HT-29 (cell line): ENCODE results near the gene CCL15. TPM values are rescaled to one million over a fixed set of nuclear protein-coding genes. Genes with fewer than 3 reads are reported as not detected.
A peak's percentile ranks its signal among the peaks of the same experiment; 100 is the strongest.
"Not testable (repeated sequence)": the region's sequence is repeated elsewhere in the genome, so short reads cannot be mapped to it uniquely, and the experiment has no call there.

ENCODE experiments used
- DNase-seq: peaks from one replicate; pipeline ENCODE4 v3.0.0-alpha.2; 2015; ENCODE audit warnings: low spot score
- total RNA-seq: library from RNA; depleted of rRNA; stranded (reverse); fragments of >200 nt; shearing (Covaris generic); gene quantifications from 2 replicates; pipeline ENCODE4 v1.2.3, GENCODE V29; 2014; rRNA removed

The CCL15 gene
- 6.1 and 8.4 TPM in 2 replicates for total RNA-seq

DNA sequence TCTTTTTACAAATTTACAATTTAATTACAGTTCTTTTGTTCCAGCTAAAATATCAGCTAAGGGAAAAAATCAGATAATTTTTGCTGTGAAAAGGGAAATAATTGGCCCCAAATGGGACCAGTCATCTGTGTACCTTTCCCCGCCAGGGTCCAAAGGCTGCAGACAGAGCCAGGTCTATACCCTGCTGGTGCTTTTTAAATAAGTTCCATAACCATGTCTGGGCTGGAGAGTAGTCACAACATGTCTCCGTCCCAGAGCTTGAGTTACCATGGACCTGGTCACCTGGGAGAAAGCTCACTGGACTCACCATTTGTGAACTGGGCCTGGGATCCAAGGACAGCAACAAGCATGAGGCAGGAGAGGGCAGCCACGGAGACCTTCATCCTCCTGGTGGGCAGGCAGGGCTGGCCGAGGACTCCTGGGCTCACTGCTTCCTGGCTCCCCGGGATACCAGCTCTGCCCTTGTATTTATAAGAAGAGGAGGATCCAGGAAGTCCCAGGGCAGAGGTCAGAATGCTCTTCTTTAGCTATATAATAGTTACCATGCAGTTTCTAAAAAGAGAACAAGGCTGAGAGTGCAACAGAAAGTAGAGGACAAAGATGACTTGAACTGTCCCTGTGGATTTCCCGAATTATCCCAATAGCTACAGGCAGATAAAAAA is at the start of gene CCL15:
Gene CCL15, minus strand, starts transcription at position 444 of the 662 bp plus-strand sequence. Its CDS starts 61 bp downstream, at position 383.
- peak; percentile 78 for DNase-seq

GRCh38 chr17:36049643-36050042 is 48.3 kb upstream of the CCL15 start:
- no peak for DNase-seq

DNA sequence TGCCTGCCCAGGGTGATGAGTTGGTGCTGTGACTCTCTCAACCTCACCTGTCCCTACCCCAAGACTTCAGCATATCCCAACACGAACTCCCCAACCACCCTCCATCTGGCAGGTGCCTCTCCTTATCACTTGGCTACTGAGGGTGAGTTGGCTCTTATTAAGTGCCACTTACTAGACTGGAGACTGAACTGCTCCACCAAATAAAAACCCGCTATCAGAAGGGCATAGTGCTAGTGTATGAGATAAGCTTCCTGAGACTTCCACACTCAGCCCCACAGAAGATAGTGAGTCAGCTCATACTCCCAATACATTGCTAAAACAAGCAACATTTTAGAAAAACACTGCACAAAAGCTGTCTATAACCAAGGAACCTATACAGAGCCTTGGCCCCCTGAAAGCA is 46.7 kb upstream of the CCL15 start:
- DNase-seq = no peak

DNA sequence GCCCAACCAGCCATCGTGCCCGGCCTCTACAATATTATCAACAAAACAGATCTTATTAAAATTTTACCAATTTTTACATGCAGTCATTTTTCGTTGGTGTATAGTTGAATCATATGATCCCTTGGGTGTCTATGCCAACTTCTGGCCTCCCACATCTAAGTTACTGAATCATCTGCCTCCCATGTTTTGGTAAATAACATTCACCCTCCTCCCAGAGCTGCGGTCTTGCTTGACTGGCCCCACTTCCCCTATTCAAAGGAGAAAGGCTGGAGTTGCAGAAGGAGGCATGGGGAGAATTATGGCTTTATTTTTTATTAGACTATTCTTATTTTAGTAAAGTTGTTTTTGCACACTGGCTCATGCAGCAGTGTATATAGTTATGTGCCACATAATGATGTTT is 34.9 kb upstream of the CCL15 start:
- DNase-seq = no peak

DNA sequence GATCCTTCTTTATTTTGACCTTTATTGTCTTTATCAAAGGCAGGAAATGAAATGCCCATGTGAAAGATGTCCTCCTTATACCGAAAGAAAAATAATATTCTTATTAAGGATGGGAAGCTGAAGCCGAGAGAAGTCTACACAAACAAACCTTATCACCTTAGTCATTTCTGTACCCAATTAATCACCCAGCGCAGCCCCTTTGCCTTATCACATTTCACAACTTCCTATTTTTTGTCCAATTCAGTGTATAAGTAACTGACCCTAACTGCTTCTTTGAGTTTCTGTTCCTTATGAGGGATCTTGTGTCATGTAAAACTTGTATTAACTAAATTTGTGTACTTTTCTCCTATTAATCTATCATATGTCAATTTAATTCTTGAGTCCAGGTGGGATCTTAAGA is 32.8 kb upstream of the CCL15 start:
- no peak for DNase-seq

DNA sequence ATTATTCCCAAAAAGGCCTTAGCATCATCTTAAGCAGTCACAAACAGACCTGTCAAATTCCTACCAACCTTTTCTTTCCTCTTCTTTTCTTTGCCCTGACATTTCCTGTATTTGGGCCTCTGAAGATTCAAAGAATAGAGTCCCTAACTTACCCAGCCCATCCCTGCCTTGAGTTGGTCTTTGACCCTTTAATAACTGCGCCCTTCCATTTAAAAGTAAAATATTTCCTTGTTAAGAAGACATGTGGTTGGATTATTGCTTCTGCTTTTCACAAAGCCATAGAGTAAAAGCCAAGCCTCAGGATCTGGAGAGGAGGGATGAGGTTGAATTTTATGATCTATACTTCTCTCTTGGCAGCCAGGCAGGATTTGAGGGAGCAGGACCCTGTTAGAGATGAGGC is 29.6 kb upstream of the CCL15 start:
- no peak for DNase-seq

DNA sequence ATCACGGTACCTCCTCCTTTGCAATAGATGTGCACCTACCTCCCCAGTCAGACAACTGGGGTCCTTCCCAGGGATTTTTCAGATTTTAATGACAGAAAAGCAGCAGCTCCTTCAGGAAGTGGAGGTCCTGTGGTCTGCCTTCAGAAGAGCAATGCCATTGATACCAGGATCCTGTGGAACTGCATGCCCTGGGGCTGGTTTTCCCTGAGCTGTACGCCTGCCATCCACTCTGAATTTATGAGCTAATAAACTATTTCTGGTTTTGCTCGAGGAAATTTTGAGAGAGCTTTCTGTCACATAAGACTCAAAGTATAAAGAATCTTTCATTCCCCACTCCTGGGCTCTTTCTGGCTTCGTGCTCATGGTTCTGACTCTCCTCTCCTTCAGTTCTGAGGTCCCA is 26.4 kb upstream of the CCL15 start:
- no peak for DNase-seq

DNA sequence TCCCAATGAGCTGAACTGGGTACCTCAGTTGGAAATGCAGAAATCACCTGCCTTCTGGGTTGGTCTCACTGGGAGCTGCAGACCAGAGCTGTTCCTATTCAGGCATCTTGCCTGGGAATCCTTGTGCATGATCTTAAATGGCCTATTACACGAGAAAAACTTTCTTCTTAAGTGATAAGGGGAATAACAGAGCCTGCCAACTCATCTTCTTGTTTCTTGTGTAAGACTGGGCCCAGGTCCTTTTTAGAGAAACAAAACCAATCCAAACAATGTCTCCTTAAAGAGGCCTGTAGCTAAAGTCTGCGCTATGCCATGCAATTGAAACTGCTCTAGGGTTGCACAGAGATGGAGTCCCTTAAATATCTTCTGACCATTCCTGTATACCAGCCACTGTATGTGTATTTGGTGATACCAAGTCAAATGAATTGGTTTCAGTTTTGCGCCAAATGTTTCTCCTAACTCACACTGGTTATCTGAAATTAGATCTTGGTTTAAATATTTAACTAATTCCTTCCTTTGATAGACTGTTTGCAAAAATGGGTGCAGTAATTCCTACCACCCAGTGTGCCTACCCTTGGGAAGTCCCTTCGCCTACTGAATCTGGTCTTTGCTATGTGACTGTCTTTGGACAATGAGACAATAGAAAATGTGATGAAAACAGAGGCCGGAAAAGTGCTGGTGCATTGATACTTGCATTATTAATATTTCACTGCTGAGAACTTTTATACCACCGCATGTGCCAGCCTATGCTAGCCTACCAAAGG is 22.9 kb upstream of the CCL15 start:
- no peak for DNase-seq

GRCh38 chr17:36019423-36019822 is 18.1 kb upstream of the CCL15 start:
- DNase-seq = no peak

- DNase-seq = no peak
Measured at GRCh38 chr17:36017799-36018198, 16.4 kb upstream of the CCL15 start, which contains the start of gene CCL23. TSS of gene CCL23 (minus strand) at chr17:36017972. CDS start at chr17:36017897, 75 bp downstream.

GRCh38 chr17:36016555-36016954 is 15.2 kb upstream of the CCL15 start:
- DNase-seq = no peak

GRCh38 chr17:36015895-36016294 is 14.5 kb upstream of the CCL15 start:
- DNase-seq = not testable (repeated sequence)

DNA sequence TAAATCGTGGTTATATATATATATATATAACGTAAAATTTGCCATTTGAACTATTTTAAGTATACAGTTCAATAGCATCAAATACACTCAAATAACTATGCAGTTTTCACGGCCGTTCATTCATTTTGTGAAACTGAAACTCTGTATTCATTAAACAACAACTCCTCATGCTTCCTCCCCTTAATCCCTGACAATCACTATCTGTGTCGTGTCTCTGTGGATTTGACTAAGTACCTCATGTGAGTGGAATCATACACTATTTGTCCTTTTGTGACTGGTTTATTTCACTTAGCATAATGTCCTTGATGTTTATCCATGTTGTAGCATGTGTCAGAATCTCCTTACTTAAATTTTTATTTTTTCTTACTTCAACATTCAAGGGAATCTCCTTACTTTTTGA is 13.6 kb upstream of the CCL15 start:
- no peak for DNase-seq

DNA sequence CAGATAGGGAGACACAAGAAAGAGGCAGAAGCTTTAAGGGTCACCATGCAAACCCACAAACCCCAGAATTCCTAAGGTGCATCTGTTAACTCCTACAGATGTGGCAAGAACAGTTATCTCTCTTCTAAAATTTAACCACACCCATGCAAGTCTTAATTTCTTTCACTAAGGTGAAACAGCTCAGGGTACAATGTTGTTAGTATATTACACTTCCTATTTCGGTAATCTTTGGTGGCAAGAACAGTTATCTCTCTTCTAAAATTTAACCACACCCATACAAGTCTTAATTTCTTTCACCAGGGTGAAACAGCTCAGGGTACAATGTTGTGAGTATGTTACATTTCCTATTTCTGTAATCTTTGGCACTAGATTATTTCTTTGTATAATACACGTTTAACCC is 9.8 kb upstream of the CCL15 start:
- DNase-seq = no peak

GRCh38 chr17:36008998-36009665 is 7.8 kb upstream of the CCL15 start:
- peak; percentile 66 for DNase-seq

DNA sequence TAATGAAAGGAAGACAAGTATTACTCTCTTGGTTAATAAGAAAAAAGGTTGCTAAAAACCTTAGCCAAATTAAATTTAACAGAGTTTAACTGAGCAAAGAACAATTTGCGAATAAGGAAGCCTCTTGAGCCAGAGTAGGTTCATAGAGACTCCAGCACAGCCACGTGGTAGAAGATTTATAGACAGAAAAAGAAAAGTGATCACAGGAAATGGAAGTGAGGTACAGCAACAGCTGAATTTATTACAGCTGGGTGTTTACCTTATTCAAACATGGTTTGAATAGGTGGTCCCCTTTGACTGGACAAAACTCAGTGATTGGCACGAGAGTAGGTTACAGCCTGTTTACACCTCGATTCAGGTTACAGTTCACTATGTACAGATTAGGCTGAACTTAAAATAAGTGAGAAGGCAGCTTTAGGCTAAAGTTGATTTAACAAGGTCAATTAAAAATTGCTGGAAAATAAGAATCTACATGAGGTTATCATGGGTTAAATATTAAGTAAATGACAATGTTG is 3.3 kb upstream of the CCL15 start:
- no peak for DNase-seq

DNA sequence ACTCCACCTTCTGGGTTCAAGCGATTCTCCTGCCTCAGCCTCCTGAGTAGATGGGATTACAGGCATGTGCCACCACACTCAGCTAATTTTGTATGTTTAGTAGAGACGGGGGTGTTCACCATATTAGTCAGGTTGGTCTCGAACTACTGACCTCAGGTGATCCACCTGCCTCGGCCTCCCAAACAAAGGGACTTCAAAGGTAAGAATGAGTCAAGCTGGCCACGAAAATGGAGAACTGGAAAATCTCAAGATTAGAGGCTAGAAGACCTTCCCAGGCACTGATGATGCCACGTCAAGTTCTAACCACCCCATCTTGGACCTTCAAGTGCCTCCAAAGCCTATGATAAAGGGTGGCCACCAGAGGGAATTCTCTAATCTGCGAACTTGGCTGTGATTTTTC is 1.3 kb upstream of the CCL15 start:
- DNase-seq = no peak

DNA sequence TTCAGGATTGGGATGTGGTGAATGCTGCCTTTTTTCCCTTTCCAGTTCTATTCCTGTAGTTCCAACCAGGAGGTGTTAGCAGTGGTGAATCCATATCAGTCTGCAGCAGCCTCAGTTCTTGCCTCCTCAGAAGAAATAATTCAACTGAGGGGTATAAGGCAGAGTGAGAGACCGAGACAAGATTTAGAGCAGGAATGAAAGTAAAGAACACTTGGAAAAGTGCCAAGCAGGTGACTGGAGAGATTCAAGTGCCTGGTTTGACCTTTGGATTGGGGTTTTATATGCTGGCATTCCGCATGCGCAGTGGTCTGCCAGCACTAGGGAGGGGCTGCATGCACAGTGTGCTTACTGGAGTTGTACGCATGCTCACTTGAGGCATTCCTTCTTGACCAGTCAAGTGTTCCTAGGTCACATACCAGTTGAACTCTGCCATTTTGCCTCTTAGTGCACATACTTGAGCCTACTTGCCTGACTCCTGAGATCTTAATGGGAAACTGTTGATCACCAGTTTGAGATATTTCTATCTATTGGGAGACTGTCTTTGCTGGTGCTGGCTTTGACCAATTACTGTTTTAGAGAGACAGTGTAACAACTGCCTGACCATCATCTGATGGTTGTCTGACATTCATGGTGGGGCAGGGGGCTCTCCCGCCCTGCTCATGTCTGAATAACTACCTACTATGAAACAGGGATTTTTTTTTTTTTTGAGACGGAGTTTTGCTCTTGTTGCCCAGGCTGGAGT is 680 bp upstream of the CCL15 start:
- DNase-seq = peak; percentile 98

GRCh38 chr17:36000732-36001109 is 632 bp downstream of the CCL15 start:
- no peak for DNase-seq

- no peak for DNase-seq
Measured at GRCh38 chr17:35998756-35999155, 2.6 kb downstream of the CCL15 start.

DNA sequence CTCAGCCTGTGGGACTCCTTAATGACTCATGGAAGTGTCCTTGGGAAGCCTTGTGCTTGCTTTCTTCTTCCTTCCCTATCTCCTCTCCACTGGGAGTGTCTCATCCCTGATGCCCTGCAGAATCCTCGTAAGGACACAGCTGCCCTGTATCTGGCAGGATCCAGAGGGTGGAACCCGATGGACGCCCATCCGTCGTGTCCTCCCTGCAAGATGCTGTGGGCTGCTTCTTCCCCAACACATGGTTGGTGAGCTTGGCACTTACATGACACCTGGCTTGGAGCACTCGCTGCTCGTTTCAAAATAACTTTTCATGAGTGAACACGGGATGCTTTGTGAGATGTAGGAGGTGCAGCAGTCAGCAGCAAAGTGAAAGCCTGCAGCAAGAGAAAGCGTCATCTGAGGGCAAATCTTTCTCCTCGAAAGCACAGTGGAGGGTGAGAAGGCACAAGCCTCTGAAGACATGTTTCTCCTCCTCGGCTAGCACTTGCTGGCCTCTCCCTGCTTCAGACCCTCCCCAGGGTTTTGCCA is 3.3 kb downstream of the CCL15 start:
- no peak for DNase-seq
